Epithelial cell of prostate (primary cell): Measurements from ENCODE around the gene HLA-DRA.

Experiments
- DNase-seq: peaks from one replicate; pipeline ENCODE4 v3.0.0-alpha.2; 2011; ENCODE audit warnings: low read depth, low spot score
- H3K27ac ChIP-seq: fragments of 450-650 bp; 2 replicates; pipeline ENCODE4 v1.5.1; 2017; ENCODE audit warnings: mild to moderate bottlenecking

The HLA-DRA gene

GRCh38 chr6:32439602-32440214 lies at the start of gene HLA-DRA:
Gene HLA-DRA (plus strand): TSS chr6:32439887. CDS start chr6:32439951, 64 bp downstream.
- no peak within 1 kb of the TSS for H3K27ac ChIP-seq

GRCh38 chr6:32391505-32391904 lies 48.2 kb upstream of the HLA-DRA start:
- no peak for DNase-seq
- H3K27ac ChIP-seq: no peak overlapping the region

More at GRCh38 chr6:32439602-32440214, at the start of gene HLA-DRA:
- no peak for DNase-seq

- peak overlapping the region; percentile 81 for H3K27ac ChIP-seq
- no peak for DNase-seq
Observed at GRCh38 chr6:32393665-32394420, 45.8 kb upstream of the HLA-DRA start.

GRCh38 chr6:32396028-32396427 lies 43.7 kb upstream of the HLA-DRA start:
- H3K27ac ChIP-seq: no peak overlapping the region
- no peak for DNase-seq

GRCh38 chr6:32397252-32397920 lies 42.3 kb upstream of the HLA-DRA start:
- DNase-seq: no peak
- no peak overlapping the region for H3K27ac ChIP-seq

GRCh38 chr6:32401284-32401963 lies 38.3 kb upstream of the HLA-DRA start:
- H3K27ac ChIP-seq: no peak overlapping the region

GRCh38 chr6:32402812-32403211 lies 36.9 kb upstream of the HLA-DRA start:
- no peak overlapping the region for H3K27ac ChIP-seq
- DNase-seq: no peak

More at GRCh38 chr6:32401284-32401963, 38.3 kb upstream of the HLA-DRA start:
- DNase-seq: no peak

- DNase-seq: no peak
- no peak overlapping the region for H3K27ac ChIP-seq
Observed at GRCh38 chr6:32405656-32406055, 34.0 kb upstream of the HLA-DRA start.

- DNase-seq: no peak
- no peak overlapping the region for H3K27ac ChIP-seq
Observed at GRCh38 chr6:32406197-32406596, 33.5 kb upstream of the HLA-DRA start.

- DNase-seq: no peak
- H3K27ac ChIP-seq: no peak within 1 kb of the TSS
Observed at GRCh38 chr6:32406857-32407256, 32.8 kb upstream of the HLA-DRA start, which contains the start of gene BTNL2. Gene BTNL2 (minus strand): TSS chr6:32407181. CDS start chr6:32407123, 58 bp downstream.

- no peak overlapping the region for H3K27ac ChIP-seq
- no peak for DNase-seq
Observed at GRCh38 chr6:32410906-32411305, 28.8 kb upstream of the HLA-DRA start.

GRCh38 chr6:32411566-32412327 lies 27.9 kb upstream of the HLA-DRA start:
- H3K27ac ChIP-seq: no peak overlapping the region
- no peak for DNase-seq

GRCh38 chr6:32413427-32414047 lies 26.1 kb upstream of the HLA-DRA start:
- no peak overlapping the region for H3K27ac ChIP-seq
- DNase-seq: no peak

- H3K27ac ChIP-seq: no peak overlapping the region
- peak; percentile 6 for DNase-seq
Observed at GRCh38 chr6:32415521-32416019, 24.1 kb upstream of the HLA-DRA start.

GRCh38 chr6:32416036-32416435 lies 23.7 kb upstream of the HLA-DRA start:
- no peak overlapping the region for H3K27ac ChIP-seq
- DNase-seq: no peak

GRCh38 chr6:32424589-32425300 lies 14.9 kb upstream of the HLA-DRA start:
- peak; percentile 36 for DNase-seq
- no peak overlapping the region for H3K27ac ChIP-seq

- no peak for DNase-seq
- H3K27ac ChIP-seq: no peak overlapping the region
Observed at GRCh38 chr6:32426338-32426737, 13.3 kb upstream of the HLA-DRA start.

- no peak for DNase-seq
- no peak overlapping the region for H3K27ac ChIP-seq
Observed at GRCh38 chr6:32427218-32427617, 12.5 kb upstream of the HLA-DRA start.
